Stomach (tissue), 4 donors: ENCODE results near the gene SGO1.

Experiments
- POLR2A ChIP-seq, 4 donors: fragments of 450-650 bp; IDR thresholded peaks; one replicate each; pipeline ENCODE4 v1.6.1; 2016; ENCODE audit warnings: antibody characterized with exemption in 4 of 4, control low read depth in 2 of 4, mild to moderate bottlenecking in 1 of 4, moderate library complexity in 1 of 4
- TF ChIP-seq, protein P1 (sequence below), 7 experiments: fragments of 450-650 bp in 4 of 7; fragments of 200-600 bp in 3 of 7; sonication (generic) in 3 of 7; IDR thresholded peaks; one replicate each; pipeline ENCODE4 v1.5.1; 2016 to 2019; ENCODE audit warnings: antibody characterized with exemption in 7 of 7, control low read depth in 2 of 7, mild to moderate bottlenecking in 1 of 7

DNA sequence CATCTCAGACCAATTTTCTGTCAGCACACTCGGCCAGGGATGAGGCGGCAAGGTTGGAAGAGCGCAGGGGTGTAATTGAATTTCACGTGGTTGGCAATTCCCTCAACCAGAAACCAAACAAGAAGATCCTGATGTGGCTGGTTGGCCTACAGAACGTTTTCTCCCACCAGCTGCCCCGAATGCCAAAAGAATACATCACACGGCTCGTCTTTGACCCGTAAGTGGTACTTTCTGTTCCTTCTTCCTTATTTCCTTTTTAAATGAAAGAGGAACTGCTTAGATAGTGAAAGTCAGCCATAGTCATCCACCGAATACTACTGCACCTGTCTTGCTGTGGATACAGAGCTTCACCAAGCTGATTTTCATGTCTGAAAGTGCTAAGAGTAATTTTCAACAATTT is 60.1 kb downstream of the SGO1 start:
- no peak for TF ChIP-seq POLR2A (IDR thresholded peaks at IDR 0.05)
- TF ChIP-seq, protein P1, sequence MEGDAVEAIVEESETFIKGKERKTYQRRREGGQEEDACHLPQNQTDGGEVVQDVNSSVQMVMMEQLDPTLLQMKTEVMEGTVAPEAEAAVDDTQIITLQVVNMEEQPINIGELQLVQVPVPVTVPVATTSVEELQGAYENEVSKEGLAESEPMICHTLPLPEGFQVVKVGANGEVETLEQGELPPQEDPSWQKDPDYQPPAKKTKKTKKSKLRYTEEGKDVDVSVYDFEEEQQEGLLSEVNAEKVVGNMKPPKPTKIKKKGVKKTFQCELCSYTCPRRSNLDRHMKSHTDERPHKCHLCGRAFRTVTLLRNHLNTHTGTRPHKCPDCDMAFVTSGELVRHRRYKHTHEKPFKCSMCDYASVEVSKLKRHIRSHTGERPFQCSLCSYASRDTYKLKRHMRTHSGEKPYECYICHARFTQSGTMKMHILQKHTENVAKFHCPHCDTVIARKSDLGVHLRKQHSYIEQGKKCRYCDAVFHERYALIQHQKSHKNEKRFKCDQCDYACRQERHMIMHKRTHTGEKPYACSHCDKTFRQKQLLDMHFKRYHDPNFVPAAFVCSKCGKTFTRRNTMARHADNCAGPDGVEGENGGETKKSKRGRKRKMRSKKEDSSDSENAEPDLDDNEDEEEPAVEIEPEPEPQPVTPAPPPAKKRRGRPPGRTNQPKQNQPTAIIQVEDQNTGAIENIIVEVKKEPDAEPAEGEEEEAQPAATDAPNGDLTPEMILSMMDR (IDR thresholded peaks at IDR 0.05), result no peak
